Kidney tubule cell (primary cell): ENCODE results near the gene MNS1.
A peak's percentile ranks its signal among the peaks of the same experiment; 100 is the strongest.
"Not testable (repeated sequence)": the region's sequence is repeated elsewhere in the genome, so short reads cannot be mapped to it uniquely, and the experiment has no call there.

Experiments used
- DNase-seq: peaks from one replicate; pipeline ENCODE4 v3.0.0-alpha.2; 2018; ENCODE audit warnings: low spot score

Gene MNS1

GRCh38 chr15:56445746-56446145, 19.2 kb downstream of the MNS1 start:
- DNase-seq = no peak

DNA sequence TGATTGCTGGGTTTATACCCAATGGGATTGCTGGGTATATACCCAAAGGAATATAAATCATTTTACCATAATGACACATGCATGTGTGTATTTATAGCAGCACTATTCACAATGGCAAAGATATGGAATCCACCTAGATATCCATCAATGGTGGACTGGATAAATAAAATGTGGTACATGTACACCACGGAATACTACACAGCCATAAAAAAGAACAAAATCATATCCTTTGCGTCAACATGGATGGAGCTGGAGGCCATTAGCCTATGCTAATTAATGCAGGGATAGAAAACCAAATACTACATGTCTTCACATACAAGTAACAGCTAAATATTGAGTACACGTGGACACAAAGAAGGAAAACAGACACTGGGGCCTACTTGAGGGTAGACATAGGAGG, 22.6 kb downstream of the MNS1 start:
- DNase-seq = no peak

DNA sequence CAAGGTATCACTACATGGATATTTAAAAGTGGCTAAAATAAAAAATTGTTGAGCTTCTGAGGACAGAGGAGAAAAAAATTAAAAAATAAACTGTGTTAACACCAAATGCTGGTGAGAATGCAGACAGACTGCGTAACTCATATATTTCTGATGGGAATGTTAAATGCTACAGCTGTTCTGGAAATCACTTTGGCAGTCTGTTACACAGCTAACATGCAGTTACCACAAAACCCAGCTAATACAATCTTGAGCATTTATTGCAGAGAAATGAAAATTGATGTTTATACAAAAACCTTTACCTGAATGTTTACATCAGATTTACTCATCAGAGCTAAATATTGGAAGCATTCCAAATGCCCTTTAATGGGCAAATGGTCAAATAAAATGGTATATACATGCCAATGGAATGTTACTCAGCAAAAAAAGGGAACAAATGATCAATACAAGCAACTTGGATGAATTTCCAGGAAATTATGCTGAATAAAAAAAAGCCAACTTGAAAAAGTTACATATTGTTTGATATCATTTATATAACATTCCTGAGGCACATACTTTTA, 24.6 kb downstream of the MNS1 start:
- no peak for DNase-seq

DNA sequence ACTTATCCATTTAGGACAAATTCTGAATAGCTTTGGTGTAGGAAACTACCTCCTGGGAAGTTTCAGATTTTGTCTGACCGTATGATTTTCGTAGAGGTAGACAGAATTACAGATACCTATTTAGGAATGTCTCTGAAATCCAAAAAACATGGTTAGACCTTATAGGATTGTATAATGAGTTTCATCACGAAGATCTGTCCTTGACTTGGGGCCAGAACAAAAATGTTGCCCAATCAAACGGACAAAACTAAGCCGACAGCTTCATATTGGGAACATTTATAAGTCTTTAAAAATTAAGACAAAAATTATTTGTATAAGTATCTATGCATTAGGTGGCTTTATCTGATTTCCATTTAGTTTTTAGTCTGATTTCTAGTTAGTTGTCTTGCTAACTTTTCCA, 32.6 kb downstream of the MNS1 start:
- no peak for DNase-seq

GRCh38 chr15:56428821-56429458, 36.0 kb downstream of the MNS1 start:
- DNase-seq = peak; percentile 46

- no peak for DNase-seq
Measured at GRCh38 chr15:56425976-56426375, 39.0 kb downstream of the MNS1 start.

GRCh38 chr15:56425276-56425675, 39.7 kb downstream of the MNS1 start:
- DNase-seq = no peak

- not testable (repeated sequence) for DNase-seq
Measured at GRCh38 chr15:56413114-56413733, 51.7 kb downstream of the MNS1 start.

- DNase-seq = peak; percentile 8
Measured at GRCh38 chr15:56411122-56411749, 53.7 kb downstream of the MNS1 start.

GRCh38 chr15:56410721-56411120, 54.2 kb downstream of the MNS1 start:
- no peak for DNase-seq

DNA sequence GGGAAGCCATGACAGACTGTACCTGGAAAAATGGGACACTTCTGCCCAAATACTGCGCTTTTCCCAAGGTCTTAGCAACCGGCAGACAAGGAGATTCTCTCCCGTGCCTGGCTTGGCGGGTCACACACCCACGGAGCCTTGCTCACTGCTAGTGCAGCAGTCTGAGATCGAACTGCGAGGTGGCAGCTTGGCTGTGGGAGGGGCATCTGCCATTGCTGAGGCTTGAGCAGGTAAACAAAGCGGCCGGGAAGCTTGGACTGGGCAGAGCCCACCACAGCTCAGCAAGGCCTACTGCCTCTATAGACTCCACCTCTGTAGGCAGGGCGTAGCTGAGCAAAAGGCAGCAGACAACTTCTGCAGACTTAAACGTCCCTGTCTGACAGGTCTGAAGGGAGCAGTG, 65.7 kb downstream of the MNS1 start:
- DNase-seq = not testable (repeated sequence)

- DNase-seq = not testable (repeated sequence)
Measured at GRCh38 chr15:56397325-56397724, 67.6 kb downstream of the MNS1 start.

DNA sequence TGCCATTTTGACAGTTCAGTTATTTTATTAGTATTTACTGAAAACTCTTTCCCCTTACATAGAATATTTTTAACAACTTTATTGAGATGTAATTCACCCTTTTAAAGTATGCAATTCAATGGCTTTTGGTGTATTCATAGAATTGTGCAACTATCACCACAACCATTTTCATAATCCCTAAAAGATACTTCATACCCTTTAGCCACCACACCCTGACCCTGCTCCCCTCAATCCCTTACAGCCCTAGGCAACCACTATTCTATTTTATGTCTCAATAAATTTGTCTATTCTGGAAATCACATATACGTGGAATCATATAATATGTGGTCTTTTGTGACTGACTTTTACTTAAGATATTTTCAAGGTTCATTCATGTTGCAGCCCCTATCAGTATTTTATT, 70.0 kb downstream of the MNS1 start:
- DNase-seq = no peak

GRCh38 chr15:56393277-56393676, 71.7 kb downstream of the MNS1 start:
- DNase-seq = no peak

GRCh38 chr15:56390739-56391267, 74.1 kb downstream of the MNS1 start:
- DNase-seq = no peak

DNA sequence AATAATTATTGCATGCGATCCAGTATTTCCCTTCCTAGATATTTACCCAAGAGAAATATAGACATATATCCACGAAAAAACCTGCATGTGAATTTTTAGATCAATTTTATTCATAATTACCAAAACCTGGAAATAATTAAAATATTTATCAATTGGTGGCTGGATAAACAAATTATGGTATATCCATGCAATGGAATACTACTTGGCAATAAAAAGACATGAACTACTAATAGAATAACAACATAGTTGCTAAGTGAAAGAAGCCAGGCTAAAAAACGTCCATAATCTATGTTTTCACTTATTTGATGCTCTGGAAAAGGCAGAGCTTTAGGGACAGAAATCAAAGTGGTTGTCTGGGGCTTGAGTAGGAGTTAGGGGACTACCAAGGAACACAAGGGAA, 79.0 kb downstream of the MNS1 start:
- no peak for DNase-seq

- DNase-seq = peak; percentile 60
Measured at GRCh38 chr15:56383010-56383409, 81.9 kb downstream of the MNS1 start.
